ENCODE measurements around the gene TRH.
"Not testable (repeated sequence)": the region's sequence is repeated elsewhere in the genome, so short reads cannot be mapped to it uniquely, and the experiment has no call there.

Gene TRH

GRCh38 chr3:130010556-130010955 lies 36.0 kb downstream of the TRH start:
- DNase-seq (ENCODE audit: low read depth in 2 of 2) = no peak

GRCh38 chr3:130012108-130012507 lies 37.6 kb downstream of the TRH start:
- not testable (repeated sequence) for DNase-seq (ENCODE audit: low read depth in 2 of 2)

GRCh38 chr3:130013246-130013645 lies 38.7 kb downstream of the TRH start:
- DNase-seq (ENCODE audit: low read depth in 2 of 2) = not testable (repeated sequence)

- no peak for DNase-seq (ENCODE audit: low read depth in 2 of 2)
Measured at GRCh38 chr3:130014526-130014925, 40.0 kb downstream of the TRH start.

- not testable (repeated sequence) for DNase-seq (ENCODE audit: low read depth in 2 of 2)
Measured at GRCh38 chr3:130017661-130018060, 43.1 kb downstream of the TRH start.

- not testable (repeated sequence) for DNase-seq (ENCODE audit: low read depth in 2 of 2)
Measured at GRCh38 chr3:130026146-130026829, 51.8 kb downstream of the TRH start.

GRCh38 chr3:130027437-130027836 lies 52.9 kb downstream of the TRH start:
- not testable (repeated sequence) for DNase-seq (ENCODE audit: low read depth in 2 of 2)

All from stimulated activated CD8-positive, alpha-beta memory T cell treated with anti-CD3 and anti-CD28 coated beads, Interleukin-2, amount 100 ng/mL, for 48 hours (primary cell).